ENCODE results near the gene MAN2A2. TPM values are rescaled to one million over a fixed set of nuclear protein-coding genes. Genes with fewer than 3 reads are reported as not detected.
A peak's percentile ranks its signal among the peaks of the same experiment; 100 is the strongest.

MAN2A2 gene
- total and polyA plus RNA-seq, 2 donors (not counting 3 experiments of a cell fraction or from before 2014, with no cell fraction given) = 60.9 to 77.7 TPM

DNA sequence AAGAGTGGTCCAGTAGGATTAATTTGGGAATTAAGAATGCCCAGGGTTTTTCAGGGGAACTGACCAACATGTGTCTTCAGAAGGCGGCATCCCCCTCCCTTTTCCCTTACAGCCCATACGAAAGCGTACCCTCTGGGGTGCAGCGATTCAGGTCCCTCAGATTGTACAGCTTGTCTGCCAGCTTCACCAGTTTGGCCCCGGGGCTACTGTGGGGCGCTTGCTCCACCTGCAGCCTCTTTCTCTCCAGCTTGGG, 28.4 kb downstream of the MAN2A2 start:
- CTCF ChIA-PET = interaction anchor here (0.9 to 8.1 kb wide), 15 partner anchors 10 to 611 kb away, joined by 3 to 66 read pairs (median 8); partner anchors contain the start of genes MAN2A2 and RCCD1
- Histone ChIP-seq H3K27ac (ENCODE audit: insufficient read depth, low read depth, low read length) (no peak overlapping the region), H3K4me2 (ENCODE audit: insufficient read depth, low read length) (peak overlapping the region; percentile 56), H3K79me2 (ENCODE audit: control insufficient read depth, insufficient read depth, low read length) (peaks cover 11% of the 10 kb centered on the region), H4K20me1 (replicated peaks; ENCODE audit: control insufficient read depth, extremely low read depth, insufficient read depth, low read length) (no peaks in the 10 kb centered on the region), H3K27me3 (ENCODE audit: control insufficient read depth in 2 of 2, insufficient read depth in 2 of 2, low read length in 2 of 2) (no peaks in the 10 kb centered on the region), H3K4me1 (ENCODE audit: control insufficient read depth, extremely low read depth, insufficient read depth, low read length) (peaks cover 31% of the 10 kb centered on the region), H3K9me1 (replicated peaks; ENCODE audit: control insufficient read depth, extremely low read depth, insufficient read depth, low read length) (no peaks in the 10 kb centered on the region), H3K9me3 (replicated peaks; ENCODE audit: control insufficient read depth, insufficient read depth, low read length) (no peaks in the 10 kb centered on the region), H3K36me3 (ENCODE audit: control insufficient read depth in 2 of 2, extremely low read depth in 1 of 2, insufficient read depth in 2 of 2, low read length in 2 of 2) (no peaks in the 10 kb centered on the region), H3K4me3 (replicated peaks in 1 of 3; ENCODE audit: insufficient read depth in 1 of 3, low read depth in 1 of 3, low read length in 3 of 3) (peak overlapping the region in 1 of 3 experiments; percentile 62), H3K9ac (replicated peaks; ENCODE audit: extremely low read depth, insufficient read depth, low read length) (no peak overlapping the region), H2AFZ (ENCODE audit: low read depth, low read length) (no peak overlapping the region)
- DNase-seq (ENCODE audit: low read depth, low spot score) = no peak
- dilution Hi-C loops (cut with MboI; ENCODE audit: extremely low pct_ligation_motif_present, low sequenced_read_pairs) = no loop called here
- intact Hi-C loops (cut with micrococcal nuclease) = loop anchor here (1.0 to 5.0 kb wide), 2 partner anchors 29 to 429 kb away; no protein-coding TSS in a partner anchor
- no peak for FAIRE-seq
- BruUV-seq (replicated peaks) = no TSS peak
- no peak for TF ChIP-seq GATA2 (IDR thresholded peaks at IDR 0.05; ENCODE audit: insufficient read depth, insufficient read length, low read depth, low read length)
- TF ChIP-seq JUN (IDR thresholded peaks at IDR 0.05; ENCODE audit: borderline replicate concordance, insufficient read depth, insufficient read length, low read depth) = no peak
- no peak for TF ChIP-seq POLR2A (IDR thresholded peaks at IDR 0.05; ENCODE audit: low read depth, low read length)
- TF ChIP-seq, protein P1, sequence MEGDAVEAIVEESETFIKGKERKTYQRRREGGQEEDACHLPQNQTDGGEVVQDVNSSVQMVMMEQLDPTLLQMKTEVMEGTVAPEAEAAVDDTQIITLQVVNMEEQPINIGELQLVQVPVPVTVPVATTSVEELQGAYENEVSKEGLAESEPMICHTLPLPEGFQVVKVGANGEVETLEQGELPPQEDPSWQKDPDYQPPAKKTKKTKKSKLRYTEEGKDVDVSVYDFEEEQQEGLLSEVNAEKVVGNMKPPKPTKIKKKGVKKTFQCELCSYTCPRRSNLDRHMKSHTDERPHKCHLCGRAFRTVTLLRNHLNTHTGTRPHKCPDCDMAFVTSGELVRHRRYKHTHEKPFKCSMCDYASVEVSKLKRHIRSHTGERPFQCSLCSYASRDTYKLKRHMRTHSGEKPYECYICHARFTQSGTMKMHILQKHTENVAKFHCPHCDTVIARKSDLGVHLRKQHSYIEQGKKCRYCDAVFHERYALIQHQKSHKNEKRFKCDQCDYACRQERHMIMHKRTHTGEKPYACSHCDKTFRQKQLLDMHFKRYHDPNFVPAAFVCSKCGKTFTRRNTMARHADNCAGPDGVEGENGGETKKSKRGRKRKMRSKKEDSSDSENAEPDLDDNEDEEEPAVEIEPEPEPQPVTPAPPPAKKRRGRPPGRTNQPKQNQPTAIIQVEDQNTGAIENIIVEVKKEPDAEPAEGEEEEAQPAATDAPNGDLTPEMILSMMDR (IDR thresholded peaks at IDR 0.05; ENCODE audit: extremely low read depth in 1 of 2, insufficient read depth in 1 of 2, low read depth in 1 of 2, low read length in 2 of 2) = no peak
- TF ChIP-seq, protein P2, sequence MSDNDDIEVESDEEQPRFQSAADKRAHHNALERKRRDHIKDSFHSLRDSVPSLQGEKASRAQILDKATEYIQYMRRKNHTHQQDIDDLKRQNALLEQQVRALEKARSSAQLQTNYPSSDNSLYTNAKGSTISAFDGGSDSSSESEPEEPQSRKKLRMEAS (IDR thresholded peaks at IDR 0.05; ENCODE audit: insufficient read depth, insufficient read length) = no peak
- POLR2A ChIA-PET = interaction anchor here (0.6 kb wide), 1 partner anchor 720 kb away, joined by 3 read pairs; no protein-coding TSS in a partner anchor
